Effector memory CD8-positive, alpha-beta T cell (primary cell): ENCODE results near the gene STYX.
"Not testable (repeated sequence)": the region's sequence is repeated elsewhere in the genome, so short reads cannot be mapped to it uniquely, and the experiment has no call there.

Experiments
- ATAC-seq: fragments of 150-1000 bp; cut with Tn5 transposase; replicated peaks from 2 replicates; pipeline ENCODE4 v1.10.0; 2021; ENCODE audit warnings: mild to moderate bottlenecking, moderate library complexity
- DNase-seq, 3 experiments: peaks; one replicate each; pipeline ENCODE4 v3.0.0; 2021
- H3K27ac Mint-ChIP-seq, 2 donors: one replicate each; pipeline ENCODE4 v1.8.0; 2022; ENCODE audit warnings: mild to moderate bottlenecking in 2 of 2, mixed read lengths in 2 of 2, moderate library complexity in 2 of 2
- H3K27me3 Mint-ChIP-seq, 2 donors: one replicate each; pipeline ENCODE4 v1.8.0; 2022; ENCODE audit warnings: mixed read lengths in 2 of 2
- H3K36me3 Mint-ChIP-seq: one replicate; pipeline ENCODE4 v1.8.0; 2022; ENCODE audit warnings: mild to moderate bottlenecking, moderate library complexity, mixed read lengths; ENCODE audit not compliant: insufficient read depth
- H3K4me1 Mint-ChIP-seq, 2 donors: one replicate each; pipeline ENCODE4 v1.8.0; 2022; ENCODE audit warnings: low read depth in 2 of 2, mixed read lengths in 2 of 2
- H3K4me3 Mint-ChIP-seq, 2 donors: one replicate each; pipeline ENCODE4 v1.8.0; 2022; ENCODE audit warnings: mild to moderate bottlenecking in 2 of 2, mixed read lengths in 2 of 2, moderate library complexity in 2 of 2
- H3K9me3 Mint-ChIP-seq, 2 donors: one replicate each; pipeline ENCODE4 v1.8.0; 2022; ENCODE audit warnings: mixed read lengths in 2 of 2

The STYX gene

GRCh38 chr14:52703664-52704063 lies 26.3 kb upstream of the STYX start:
- Mint-ChIP-seq H3K4me3 (no peak overlapping the region), H3K27me3 (no peaks in the 10 kb centered on the region), H3K9me3 (no peaks in the 10 kb centered on the region), H3K36me3 (peaks cover 10% of the 10 kb centered on the region), H3K4me1 (peaks cover 18 to 27% of the 10 kb centered on the region in 2 donors), H3K27ac (no peak overlapping the region)
- DNase-seq (no peak), ATAC-seq (no peak)

GRCh38 chr14:52706286-52706685 lies 23.7 kb upstream of the STYX start:
- Mint-ChIP-seq H3K36me3 (peaks cover 36% of the 10 kb centered on the region), H3K4me1 (peaks cover 18 to 37% of the 10 kb centered on the region in 2 donors), H3K27me3 (no peaks in the 10 kb centered on the region), H3K9me3 (no peaks in the 10 kb centered on the region), H3K4me3 (peak overlapping the region; percentile 97 to 99), H3K27ac (peak overlapping the region; percentile 96 to 98)
- DNase-seq: peak in 2 of 3 experiments; percentile 17 to 18
- peak; percentile 49 for ATAC-seq

- H3K27ac Mint-ChIP-seq: peak within 1 kb of the TSS; percentile 96 to 98
- ATAC-seq (peak; percentile 96), DNase-seq (peak; percentile 85 to 88 (median 86))
- no peaks in the 10 kb centered on the region for H3K9me3 Mint-ChIP-seq
- H3K4me1 Mint-ChIP-seq: peaks cover 18 to 42% of the 10 kb centered on the region in 2 donors
- peak within 1 kb of the TSS; percentile 97 to 99 for H3K4me3 Mint-ChIP-seq
- no peaks in the 10 kb centered on the region for H3K27me3 Mint-ChIP-seq
- peaks cover 43% of the 10 kb centered on the region for H3K36me3 Mint-ChIP-seq
Observed at GRCh38 chr14:52706724-52707706, 23.0 kb upstream of the STYX start, which contains the start of gene PSMC6. Gene PSMC6, plus strand, starts transcription at chr14:52707200. Its CDS starts 20 bp downstream, at chr14:52707220.

GRCh38 chr14:52711666-52712065 lies 18.3 kb upstream of the STYX start:
- H3K4me1 Mint-ChIP-seq: peaks cover 13 to 35% of the 10 kb centered on the region in 2 donors
- H3K4me3 Mint-ChIP-seq: no peak overlapping the region
- ATAC-seq (no peak), DNase-seq (no peak)
- no peaks in the 10 kb centered on the region for H3K27me3 Mint-ChIP-seq
- no peaks in the 10 kb centered on the region for H3K9me3 Mint-ChIP-seq
- H3K36me3 Mint-ChIP-seq: peaks cover 84% of the 10 kb centered on the region
- H3K27ac Mint-ChIP-seq: no peak overlapping the region

- DNase-seq: no peak
- Mint-ChIP-seq H3K9me3 (no peaks in the 10 kb centered on the region), H3K4me1 (peaks cover 0 to 6% of the 10 kb centered on the region in 2 donors), H3K27me3 (no peaks in the 10 kb centered on the region), H3K36me3 (peaks cover 94% of the 10 kb centered on the region), H3K27ac (no peak overlapping the region), H3K4me3 (no peak overlapping the region)
- no peak for ATAC-seq
Observed at GRCh38 chr14:52716155-52716554, 13.8 kb upstream of the STYX start.

- ATAC-seq (no peak), DNase-seq (no peak)
- Mint-ChIP-seq H3K36me3 (peaks cover 87% of the 10 kb centered on the region), H3K4me1 (peaks cover 8 to 23% of the 10 kb centered on the region in 2 donors), H3K27me3 (no peaks in the 10 kb centered on the region), H3K4me3 (no peak overlapping the region), H3K27ac (peak overlapping the region; percentile 2 to 7), H3K9me3 (no peaks in the 10 kb centered on the region)
Observed at GRCh38 chr14:52723514-52724359, 6.2 kb upstream of the STYX start.

- H3K4me3 Mint-ChIP-seq: no peak overlapping the region
- peaks cover 8 to 23% of the 10 kb centered on the region in 2 donors for H3K4me1 Mint-ChIP-seq
- DNase-seq: no peak
- ATAC-seq: no peak
- H3K27ac Mint-ChIP-seq: no peak overlapping the region
- H3K36me3 Mint-ChIP-seq: peaks cover 84% of the 10 kb centered on the region
- no peaks in the 10 kb centered on the region for H3K9me3 Mint-ChIP-seq
- no peaks in the 10 kb centered on the region for H3K27me3 Mint-ChIP-seq
Observed at GRCh38 chr14:52724360-52724644, 5.7 kb upstream of the STYX start.

GRCh38 chr14:52727509-52727908 lies 2.5 kb upstream of the STYX start:
- not testable (repeated sequence) for DNase-seq, ATAC-seq, H3K9me3 Mint-ChIP-seq, H3K4me3 Mint-ChIP-seq, H3K27ac Mint-ChIP-seq, H3K27me3 Mint-ChIP-seq
- Mint-ChIP-seq H3K4me1 (peaks cover 6 to 20% of the 10 kb centered on the region in 2 donors), H3K36me3 (peaks cover 75% of the 10 kb centered on the region)

- Mint-ChIP-seq H3K4me3 (peak overlapping the region; percentile 37 to 93), H3K36me3 (peaks cover 69% of the 10 kb centered on the region)
Observed at GRCh38 chr14:52729035-52729434, 931 bp upstream of the STYX start.

GRCh38 chr14:52729585-52729924 lies 411 bp upstream of the STYX start:
- no peaks in the 10 kb centered on the region for H3K27me3 Mint-ChIP-seq
- no peaks in the 10 kb centered on the region for H3K9me3 Mint-ChIP-seq
- H3K27ac Mint-ChIP-seq: peak overlapping the region; percentile 90 to 91
- H3K4me1 Mint-ChIP-seq: peaks cover 15 to 26% of the 10 kb centered on the region in 2 donors
- ATAC-seq: no peak
- H3K4me3 Mint-ChIP-seq: peak overlapping the region; percentile 93 to 95
- no peak for DNase-seq
- H3K36me3 Mint-ChIP-seq: peaks cover 69% of the 10 kb centered on the region

More at GRCh38 chr14:52729035-52729434, 931 bp upstream of the STYX start:
- not testable (repeated sequence) for H3K27me3 Mint-ChIP-seq, DNase-seq, H3K9me3 Mint-ChIP-seq, ATAC-seq
- H3K27ac Mint-ChIP-seq: peak overlapping the region in 1 of 2 donors; percentile 33
- H3K4me1 Mint-ChIP-seq: peaks cover 10 to 22% of the 10 kb centered on the region in 2 donors

GRCh38 chr14:52730709-52731111 lies 744 bp downstream of the STYX start:
- H3K27me3 Mint-ChIP-seq: no peaks in the 10 kb centered on the region

GRCh38 chr14:52733824-52734223 lies 3.9 kb downstream of the STYX start:
- no peak for ATAC-seq
- H3K9me3 Mint-ChIP-seq: no peaks in the 10 kb centered on the region
- H3K27ac Mint-ChIP-seq: peak overlapping the region in 1 of 2 donors; percentile 67
- H3K4me3 Mint-ChIP-seq: no peak overlapping the region
- H3K36me3 Mint-ChIP-seq: peaks cover 40% of the 10 kb centered on the region
- no peaks in the 10 kb centered on the region for H3K27me3 Mint-ChIP-seq
- no peak for DNase-seq
- peaks cover 29 to 60% of the 10 kb centered on the region in 2 donors for H3K4me1 Mint-ChIP-seq

More at GRCh38 chr14:52730709-52731111, 744 bp downstream of the STYX start:
- peaks cover 18 to 34% of the 10 kb centered on the region in 2 donors for H3K4me1 Mint-ChIP-seq
- H3K36me3 Mint-ChIP-seq: peaks cover 64% of the 10 kb centered on the region
- no peak for ATAC-seq
- peak overlapping the region; percentile 90 to 91 for H3K27ac Mint-ChIP-seq
- no peaks in the 10 kb centered on the region for H3K9me3 Mint-ChIP-seq
- peak overlapping the region; percentile 93 to 95 for H3K4me3 Mint-ChIP-seq
- DNase-seq: no peak

GRCh38 chr14:52735921-52736489 lies 6.0 kb downstream of the STYX start:
- ATAC-seq (no peak), DNase-seq (no peak)
- Mint-ChIP-seq H3K9me3 (no peaks in the 10 kb centered on the region), H3K27ac (peak overlapping the region; percentile 41 to 83), H3K36me3 (peaks cover 26% of the 10 kb centered on the region), H3K4me3 (peak overlapping the region in 1 of 2 donors; percentile 28), H3K4me1 (peaks cover 31 to 66% of the 10 kb centered on the region in 2 donors), H3K27me3 (no peaks in the 10 kb centered on the region)
